ENCODE data around the gene ZNF341.

DNA sequence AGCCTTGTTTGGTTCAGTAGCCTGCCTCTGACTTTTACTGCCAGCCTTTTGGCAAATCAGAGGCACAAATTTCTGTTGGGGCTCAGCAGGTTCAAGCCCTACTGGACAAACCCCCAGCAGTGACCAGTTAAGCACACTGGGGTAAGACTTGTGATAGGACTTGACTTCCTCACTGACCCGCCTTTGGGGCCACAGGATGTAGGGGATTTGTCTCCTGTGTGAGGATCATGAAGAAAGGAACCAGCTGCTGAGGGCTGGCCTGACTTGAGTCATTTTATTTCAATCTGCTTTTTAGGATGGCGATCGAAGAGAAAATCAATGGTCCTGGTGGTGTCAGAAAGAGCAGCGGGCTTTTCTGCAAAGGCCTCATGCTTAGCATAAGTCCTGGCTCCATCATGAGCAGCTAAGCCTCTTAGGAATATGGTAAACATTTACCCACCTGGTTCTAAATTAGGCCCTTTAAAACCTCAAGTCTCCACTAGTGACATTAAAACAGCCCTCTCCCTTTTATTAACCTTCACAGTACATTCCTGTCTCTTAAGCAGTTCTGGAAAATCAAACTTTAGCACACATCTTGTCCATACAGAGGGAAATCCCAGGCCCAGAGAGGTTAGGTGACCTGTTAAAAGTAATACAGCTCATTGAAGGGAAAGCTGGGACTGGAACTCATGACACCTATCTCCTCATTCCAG lies 96.0 kb downstream of the ZNF341 start:
- TF ChIP-seq EZH2 (IDR thresholded peaks at IDR 0.05; ENCODE audit: low read depth, unreplicated experiment) = no peak
- TF ChIP-seq, protein P1, sequence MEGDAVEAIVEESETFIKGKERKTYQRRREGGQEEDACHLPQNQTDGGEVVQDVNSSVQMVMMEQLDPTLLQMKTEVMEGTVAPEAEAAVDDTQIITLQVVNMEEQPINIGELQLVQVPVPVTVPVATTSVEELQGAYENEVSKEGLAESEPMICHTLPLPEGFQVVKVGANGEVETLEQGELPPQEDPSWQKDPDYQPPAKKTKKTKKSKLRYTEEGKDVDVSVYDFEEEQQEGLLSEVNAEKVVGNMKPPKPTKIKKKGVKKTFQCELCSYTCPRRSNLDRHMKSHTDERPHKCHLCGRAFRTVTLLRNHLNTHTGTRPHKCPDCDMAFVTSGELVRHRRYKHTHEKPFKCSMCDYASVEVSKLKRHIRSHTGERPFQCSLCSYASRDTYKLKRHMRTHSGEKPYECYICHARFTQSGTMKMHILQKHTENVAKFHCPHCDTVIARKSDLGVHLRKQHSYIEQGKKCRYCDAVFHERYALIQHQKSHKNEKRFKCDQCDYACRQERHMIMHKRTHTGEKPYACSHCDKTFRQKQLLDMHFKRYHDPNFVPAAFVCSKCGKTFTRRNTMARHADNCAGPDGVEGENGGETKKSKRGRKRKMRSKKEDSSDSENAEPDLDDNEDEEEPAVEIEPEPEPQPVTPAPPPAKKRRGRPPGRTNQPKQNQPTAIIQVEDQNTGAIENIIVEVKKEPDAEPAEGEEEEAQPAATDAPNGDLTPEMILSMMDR (conservative IDR thresholded peaks at IDR 0.05; ENCODE audit: low read depth in 2 of 2) = no peak
- no peak for TF ChIP-seq STAT1 (IDR thresholded peaks at IDR 0.05; ENCODE audit: unreplicated experiment)
- no peak for TF ChIP-seq JUNB (IDR thresholded peaks at IDR 0.05; ENCODE audit: unreplicated experiment)
- no peak for TF ChIP-seq ZNF331 (CRISPR knock-in tag; IDR thresholded peaks at IDR 0.05; ENCODE audit: low read depth)
- TF ChIP-seq, protein P2, sequence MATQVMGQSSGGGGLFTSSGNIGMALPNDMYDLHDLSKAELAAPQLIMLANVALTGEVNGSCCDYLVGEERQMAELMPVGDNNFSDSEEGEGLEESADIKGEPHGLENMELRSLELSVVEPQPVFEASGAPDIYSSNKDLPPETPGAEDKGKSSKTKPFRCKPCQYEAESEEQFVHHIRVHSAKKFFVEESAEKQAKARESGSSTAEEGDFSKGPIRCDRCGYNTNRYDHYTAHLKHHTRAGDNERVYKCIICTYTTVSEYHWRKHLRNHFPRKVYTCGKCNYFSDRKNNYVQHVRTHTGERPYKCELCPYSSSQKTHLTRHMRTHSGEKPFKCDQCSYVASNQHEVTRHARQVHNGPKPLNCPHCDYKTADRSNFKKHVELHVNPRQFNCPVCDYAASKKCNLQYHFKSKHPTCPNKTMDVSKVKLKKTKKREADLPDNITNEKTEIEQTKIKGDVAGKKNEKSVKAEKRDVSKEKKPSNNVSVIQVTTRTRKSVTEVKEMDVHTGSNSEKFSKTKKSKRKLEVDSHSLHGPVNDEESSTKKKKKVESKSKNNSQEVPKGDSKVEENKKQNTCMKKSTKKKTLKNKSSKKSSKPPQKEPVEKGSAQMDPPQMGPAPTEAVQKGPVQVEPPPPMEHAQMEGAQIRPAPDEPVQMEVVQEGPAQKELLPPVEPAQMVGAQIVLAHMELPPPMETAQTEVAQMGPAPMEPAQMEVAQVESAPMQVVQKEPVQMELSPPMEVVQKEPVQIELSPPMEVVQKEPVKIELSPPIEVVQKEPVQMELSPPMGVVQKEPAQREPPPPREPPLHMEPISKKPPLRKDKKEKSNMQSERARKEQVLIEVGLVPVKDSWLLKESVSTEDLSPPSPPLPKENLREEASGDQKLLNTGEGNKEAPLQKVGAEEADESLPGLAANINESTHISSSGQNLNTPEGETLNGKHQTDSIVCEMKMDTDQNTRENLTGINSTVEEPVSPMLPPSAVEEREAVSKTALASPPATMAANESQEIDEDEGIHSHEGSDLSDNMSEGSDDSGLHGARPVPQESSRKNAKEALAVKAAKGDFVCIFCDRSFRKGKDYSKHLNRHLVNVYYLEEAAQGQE (IDR thresholded peaks at IDR 0.05; ENCODE audit: unreplicated experiment) = no peak
- no peak for TF ChIP-seq POLR2AphosphoS5 (IDR thresholded peaks at IDR 0.05; ENCODE audit: low read depth)
- no peak for TF ChIP-seq CREB1 (CRISPR knock-in tag; IDR thresholded peaks at IDR 0.05; ENCODE audit: low read depth)
- TF ChIP-seq ETS1 (IDR thresholded peaks at IDR 0.05) = no peak
- no peak for TF ChIP-seq EZH2phosphoT487 (IDR thresholded peaks at IDR 0.05; ENCODE audit: unreplicated experiment)

Measured in GM23338 (cell line).